K562 (cell line): ENCODE data around the gene NEUROD2. TPM values are rescaled to one million over a fixed set of nuclear protein-coding genes. Genes with fewer than 3 reads are reported as not detected.

ENCODE experiments used
- CAMTA2 ChIP-seq: fragments of 250-450 bp; sonication (Bioruptor Pico); conservative IDR thresholded peaks from 2 replicates; pipeline ENCODE4 v1.5.1; 2022
- CHD2 ChIP-seq: IDR thresholded peaks from 2 replicates; pipeline ENCODE4 v1.6.1; 2011; ENCODE audit warnings: low read depth, low read length
- HMGN3 ChIP-seq: IDR thresholded peaks from 2 replicates; pipeline ENCODE4 v1.6.1; 2011; ENCODE audit warnings: borderline replicate concordance, low read depth, mild to moderate bottlenecking, mixed read lengths, low read length; ENCODE audit not compliant: insufficient read length; ENCODE audit errors: extremely low read depth
- ILF3 ChIP-seq: fragments of 450-650 bp; IDR thresholded peaks from 2 replicates; pipeline ENCODE4 v1.6.1; 2018; ENCODE audit warnings: antibody characterized with exemption, mild to moderate bottlenecking, moderate library complexity, borderline replicate concordance
- NFXL1 ChIP-seq: fragments of 450-650 bp; formaldehyde crosslinking; IDR thresholded peaks from 2 replicates; pipeline ENCODE4 v1.4.0; 2021; ENCODE audit warnings: mild to moderate bottlenecking
- TFE3 ChIP-seq: fragments of 450-650 bp; formaldehyde crosslinking; IDR thresholded peaks from 2 replicates; pipeline ENCODE4 v1.4.0; 2020; ENCODE audit warnings: mild to moderate bottlenecking, mixed read lengths
- VEZF1 ChIP-seq: fragments of 200-800 bp; sonication (Bioruptor generic); IDR thresholded peaks from 2 replicates; pipeline ENCODE4 v1.6.1; 2017; ENCODE audit warnings: missing genetic modification characterization, missing compliant biosample characterization
- ZNF318 ChIP-seq, 2 experiments: fragments of 450-650 bp; IDR thresholded peaks; 2 replicates each; pipeline ENCODE4 v1.6.1; 2016; ENCODE audit warnings: mild to moderate bottlenecking in 2 of 2, borderline replicate concordance in 1 of 2, low read depth in 1 of 2, moderate library complexity in 1 of 2
- polyA plus RNA-seq, 8 experiments: library from polyadenylated mRNA; depleted of rRNA in 4 of 8; stranded (reverse) in 5 of 8; unstranded in 3 of 8; fragments of >200 nt; fragmentation: Nextera tagmentation in 2 of 8; fragmentation: Illumina TruSeq in 1 of 8; extraction: Ambion mirVana in 2 of 8; extraction: Trizol in 1 of 8; gene quantifications; 2 replicates each; pipeline versions ENCODE4 v1.2.1 to v1.2.3, GENCODE V29; 2011 to 2014; ENCODE audit warnings: inconsistent platforms in 1 of 8, missing spikeins in 1 of 8
- total RNA-seq, 7 experiments: library from RNA; depleted of rRNA in 6 of 7; stranded (reverse); fragments of >200 nt in 6 of 7; fragmentation: Illumina TruSeq in 2 of 7; extraction: Trizol in 2 of 7; gene quantifications; 2 replicates each; pipeline versions ENCODE4 v1.2.1 to v1.2.3, GENCODE V29; 2011 to 2021; ENCODE audit warnings: low replicate concordance in 1 of 7
- TF ChIP-seq, protein P1 (sequence below): fragments of 250-450 bp; sonication (Bioruptor Pico); IDR thresholded peaks from 2 replicates; pipeline ENCODE4 v1.5.0; 2021; ENCODE audit warnings: mild to moderate bottlenecking, borderline replicate concordance
- TF ChIP-seq, protein P2 (sequence below): fragments of 450-650 bp; IDR thresholded peaks from 2 replicates; pipeline ENCODE4 v1.6.1; 2017; ENCODE audit warnings: mild to moderate bottlenecking, moderate library complexity

NEUROD2 gene
- total and polyA plus RNA-seq, 9 of the 15 experiments (the other 6 are each of a cell fraction or from before 2014, with no cell fraction given): not detected

GRCh38 chr17:39650121-39650579, 42.4 kb upstream of the NEUROD2 start (continued):
- TF ChIP-seq, protein P1, sequence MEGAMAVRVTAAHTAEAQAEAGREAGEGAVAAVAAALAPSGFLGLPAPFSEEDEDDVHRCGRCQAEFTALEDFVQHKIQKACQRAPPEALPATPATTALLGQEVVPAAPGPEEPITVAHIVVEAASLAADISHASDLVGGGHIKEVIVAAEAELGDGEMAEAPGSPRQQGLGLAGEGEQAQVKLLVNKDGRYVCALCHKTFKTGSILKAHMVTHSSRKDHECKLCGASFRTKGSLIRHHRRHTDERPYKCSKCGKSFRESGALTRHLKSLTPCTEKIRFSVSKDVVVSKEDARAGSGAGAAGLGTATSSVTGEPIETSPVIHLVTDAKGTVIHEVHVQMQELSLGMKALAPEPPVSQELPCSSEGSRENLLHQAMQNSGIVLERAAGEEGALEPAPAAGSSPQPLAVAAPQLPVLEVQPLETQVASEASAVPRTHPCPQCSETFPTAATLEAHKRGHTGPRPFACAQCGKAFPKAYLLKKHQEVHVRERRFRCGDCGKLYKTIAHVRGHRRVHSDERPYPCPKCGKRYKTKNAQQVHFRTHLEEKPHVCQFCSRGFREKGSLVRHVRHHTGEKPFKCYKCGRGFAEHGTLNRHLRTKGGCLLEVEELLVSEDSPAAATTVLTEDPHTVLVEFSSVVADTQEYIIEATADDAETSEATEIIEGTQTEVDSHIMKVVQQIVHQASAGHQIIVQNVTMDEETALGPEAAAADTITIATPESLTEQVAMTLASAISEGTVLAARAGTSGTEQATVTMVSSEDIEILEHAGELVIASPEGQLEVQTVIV (CRISPR knock-in tag): no peak
- no peak for TF ChIP-seq CAMTA2 (CRISPR knock-in tag)
- TF ChIP-seq ZNF318 (IDR thresholded peaks at IDR 0.05; ENCODE audit: borderline replicate concordance in 1 of 2, low read depth in 1 of 2): peak in 1 of 2 experiments; percentile 71; a peak in 2 of 4 replicates
- TF ChIP-seq TFE3 (CRISPR knock-in tag): no peak; the same call in 1 of the 2 replicates
- TF ChIP-seq ILF3: no peak
- TF ChIP-seq CHD2: no peak
- TF ChIP-seq HMGN3: no peak
- peak; percentile 64 for TF ChIP-seq VEZF1 (CRISPR knock-in tag)
- peak; percentile 17; the same call in 1 of the 2 replicates for TF ChIP-seq NFXL1 (CRISPR knock-in tag)
- TF ChIP-seq, protein P2, sequence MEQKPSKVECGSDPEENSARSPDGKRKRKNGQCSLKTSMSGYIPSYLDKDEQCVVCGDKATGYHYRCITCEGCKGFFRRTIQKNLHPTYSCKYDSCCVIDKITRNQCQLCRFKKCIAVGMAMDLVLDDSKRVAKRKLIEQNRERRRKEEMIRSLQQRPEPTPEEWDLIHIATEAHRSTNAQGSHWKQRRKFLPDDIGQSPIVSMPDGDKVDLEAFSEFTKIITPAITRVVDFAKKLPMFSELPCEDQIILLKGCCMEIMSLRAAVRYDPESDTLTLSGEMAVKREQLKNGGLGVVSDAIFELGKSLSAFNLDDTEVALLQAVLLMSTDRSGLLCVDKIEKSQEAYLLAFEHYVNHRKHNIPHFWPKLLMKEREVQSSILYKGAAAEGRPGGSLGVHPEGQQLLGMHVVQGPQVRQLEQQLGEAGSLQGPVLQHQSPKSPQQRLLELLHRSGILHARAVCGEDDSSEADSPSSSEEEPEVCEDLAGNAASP: no peak
